GM21717 (cell line): ENCODE results near the gene JSRP1.

Experiments
- ATAC-seq: cut with Tn5 transposase; IDR thresholded peaks from one replicate; pipeline ENCODE4 v1.9.1; 2021; ENCODE audit warnings: mild to moderate bottlenecking, moderate library complexity; ENCODE audit not compliant: unreplicated experiment

JSRP1 gene

DNA sequence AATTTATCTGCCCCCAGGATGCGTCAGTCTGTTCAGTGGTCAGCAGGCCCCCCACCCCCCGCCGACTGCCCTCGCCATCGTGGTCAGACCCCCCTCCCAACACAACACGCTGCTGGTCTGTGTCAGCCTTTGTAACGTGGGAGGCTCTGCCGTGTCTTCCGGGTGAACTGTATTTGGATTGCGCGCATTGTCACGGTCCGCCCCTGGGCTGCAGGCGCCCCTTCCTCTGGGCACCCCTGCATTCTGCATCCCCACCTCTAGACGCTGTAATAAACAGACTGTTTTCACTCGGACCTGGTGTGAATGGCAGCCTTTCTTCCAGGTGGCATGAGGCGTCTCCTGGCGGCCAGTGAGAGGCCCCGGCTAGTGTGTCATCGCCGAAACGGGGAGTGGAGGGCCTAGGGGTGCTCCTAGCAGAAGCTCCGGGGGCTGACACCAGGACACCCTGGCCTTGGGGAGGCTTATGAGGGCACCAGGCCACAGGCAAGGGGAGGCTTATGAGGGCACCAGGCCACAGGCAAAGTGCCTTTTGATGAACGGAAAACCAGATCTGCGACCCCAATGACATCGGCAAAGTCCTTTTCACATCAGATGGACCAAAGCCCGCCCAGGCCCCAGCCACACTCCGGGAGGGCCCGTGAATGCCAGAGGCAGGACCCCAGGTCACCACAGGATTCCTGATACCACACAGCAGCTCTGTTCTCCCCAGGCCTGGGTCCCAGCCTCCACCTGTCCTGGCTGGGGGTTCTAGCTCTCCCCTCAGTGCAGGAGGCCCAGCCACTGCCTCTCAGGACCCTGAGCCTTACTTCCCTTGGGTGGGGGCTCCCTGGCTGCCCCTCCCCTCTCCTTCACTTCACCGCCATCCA, 23.7 kb downstream of the JSRP1 start:
- ATAC-seq, result no peak

DNA sequence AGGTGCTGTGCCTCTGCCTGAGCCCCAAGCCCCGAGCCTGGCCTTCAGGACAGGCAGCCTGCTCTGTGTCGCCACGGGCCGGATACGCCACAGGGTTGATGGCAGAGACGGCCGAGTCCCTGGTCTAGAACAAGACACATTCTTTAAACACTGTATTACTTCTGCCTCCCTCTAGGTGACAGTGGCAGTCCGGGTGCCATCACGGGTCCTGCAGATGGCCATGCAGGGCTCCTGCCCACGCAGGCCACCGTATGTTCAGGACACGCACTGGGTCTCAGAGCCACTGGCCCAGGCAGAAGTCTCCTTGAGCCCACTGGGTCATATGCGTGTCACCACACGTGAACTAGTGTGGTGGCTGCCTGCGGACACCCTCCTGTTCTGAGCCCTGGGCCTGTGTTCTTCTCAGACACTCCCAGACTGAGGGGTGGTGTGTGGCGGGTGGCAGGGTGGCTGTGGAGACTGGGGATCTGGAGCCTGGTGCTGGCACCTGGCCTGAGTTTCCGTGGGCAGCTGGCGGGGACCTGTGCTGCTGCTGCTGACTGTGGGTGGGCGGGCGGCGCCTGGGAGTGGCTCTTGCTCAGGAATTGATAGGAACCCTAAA, 24.5 kb downstream of the JSRP1 start:
- no peak for ATAC-seq

DNA sequence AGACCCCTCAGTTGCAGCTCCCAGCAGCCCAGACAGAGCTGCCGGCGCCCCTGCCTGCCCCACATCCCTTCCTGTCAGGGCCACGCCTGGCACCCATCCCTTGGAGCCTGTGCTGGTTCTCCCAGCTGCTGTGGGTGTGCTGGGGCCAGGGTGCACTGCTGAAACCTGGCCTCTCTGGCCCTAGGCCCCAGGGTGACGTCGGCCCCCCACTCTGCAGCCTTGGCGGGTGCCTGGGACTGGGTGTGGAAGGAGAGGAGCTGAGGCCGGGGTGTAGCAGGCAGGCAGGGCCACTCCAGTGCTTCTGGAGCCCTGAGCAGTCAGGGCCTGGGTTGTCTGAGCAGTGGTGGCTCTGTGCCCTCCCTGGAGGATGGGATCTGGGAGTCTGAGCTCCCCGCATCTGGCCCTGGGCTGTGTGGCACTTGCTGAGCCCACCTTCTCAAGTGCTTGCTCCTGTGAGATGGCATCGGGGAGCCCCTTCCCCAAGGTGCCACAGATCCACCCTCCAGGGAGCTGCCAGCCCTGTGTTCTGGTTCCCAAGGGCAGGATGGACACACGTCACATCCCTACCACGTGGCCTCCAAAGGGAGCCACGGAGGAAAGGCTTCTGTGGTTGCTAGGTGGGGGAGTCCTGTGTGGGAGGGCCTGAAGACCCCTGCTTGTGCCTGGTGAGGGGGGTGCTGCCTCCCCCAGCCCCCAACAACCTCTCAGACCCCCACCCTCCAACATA, 25.2 kb downstream of the JSRP1 start:
- ATAC-seq, result no peak

- ATAC-seq, result no peak
Observed at GRCh38 chr19:2230033-2230531, 26.1 kb downstream of the JSRP1 start.

GRCh38 chr19:2229103-2230032, 26.8 kb downstream of the JSRP1 start:
- ATAC-seq, result no peak

DNA sequence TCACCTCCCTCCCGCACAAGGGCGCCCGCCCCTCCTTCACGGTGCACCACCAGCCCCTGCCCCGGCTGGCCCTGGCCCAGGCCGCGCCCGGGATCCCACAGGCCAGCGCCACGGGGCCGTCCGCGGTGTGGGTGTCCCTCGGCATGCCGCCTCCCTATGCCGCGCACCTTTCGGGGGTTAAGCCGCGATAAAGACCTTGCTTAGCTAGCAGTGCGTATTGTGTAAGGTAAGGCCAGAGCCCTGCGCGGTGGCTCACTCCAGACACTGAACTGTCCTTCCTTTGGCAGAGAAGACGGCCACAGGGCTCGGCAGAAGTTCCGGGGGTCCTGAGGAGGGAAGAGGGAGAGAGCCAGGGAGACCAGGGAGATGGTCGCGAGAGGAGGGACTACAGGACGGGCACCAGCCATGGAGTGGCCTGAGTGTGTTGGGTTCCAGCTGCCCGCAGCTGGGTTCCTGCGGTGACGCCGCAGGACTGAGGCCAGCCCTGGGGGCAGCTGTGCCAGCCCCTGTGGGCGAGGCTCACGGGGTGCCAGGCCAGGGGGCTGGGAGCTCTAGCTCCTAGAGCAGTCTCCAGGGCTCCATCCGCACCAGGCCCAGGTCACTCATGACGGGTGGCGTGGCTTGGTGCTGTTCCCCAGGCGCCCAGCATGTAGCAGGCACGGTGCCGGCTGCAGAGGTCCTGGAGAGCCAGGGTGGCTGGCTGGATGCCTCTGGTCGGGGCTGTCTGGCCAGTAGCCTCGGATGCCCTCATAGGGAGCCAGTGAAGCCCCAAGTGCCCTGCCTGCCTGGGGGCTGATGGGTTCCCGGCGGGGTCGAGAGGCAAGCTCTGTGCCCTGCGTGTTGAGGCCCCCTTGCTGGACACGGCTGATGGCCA, 27.8 kb downstream of the JSRP1 start:
- no peak for ATAC-seq

DNA sequence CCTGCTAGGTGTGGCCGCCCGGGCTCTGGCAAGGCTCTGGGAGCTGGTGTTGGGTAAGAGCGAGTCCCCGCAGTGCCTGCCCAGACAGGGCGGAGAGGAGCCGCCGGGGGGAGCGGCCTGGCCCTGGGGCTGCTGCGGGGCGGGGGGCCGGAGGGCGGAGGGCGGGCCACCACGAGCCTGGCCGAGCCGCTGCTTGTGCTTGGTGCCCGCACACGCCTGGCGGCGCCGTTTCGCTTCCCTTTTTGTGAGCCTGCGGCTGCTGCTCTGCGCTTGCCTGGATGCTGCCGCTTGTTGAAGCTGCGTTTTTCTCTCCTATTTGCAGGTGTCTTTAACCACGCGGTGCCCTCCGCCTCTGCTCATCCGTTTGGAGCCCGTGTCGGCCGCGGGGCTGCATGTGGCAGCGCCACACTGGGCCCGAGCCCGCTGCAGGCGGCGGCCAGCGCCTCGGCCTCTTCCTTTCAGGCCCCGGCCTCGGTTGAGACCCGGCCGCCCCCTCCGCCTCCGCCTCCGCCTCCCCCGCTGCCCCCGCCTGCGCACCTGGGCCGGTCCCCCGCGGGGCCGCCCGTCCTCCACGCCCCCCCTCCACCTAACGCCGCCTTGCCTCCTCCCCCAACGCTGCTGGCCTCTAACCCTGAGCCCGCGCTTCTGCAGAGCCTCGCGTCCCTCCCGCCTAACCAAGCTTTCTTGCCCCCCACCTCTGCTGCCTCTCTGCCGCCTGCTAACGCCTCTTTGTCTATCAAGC, 28.6 kb downstream of the JSRP1 start:
- ATAC-seq, result no peak

DNA sequence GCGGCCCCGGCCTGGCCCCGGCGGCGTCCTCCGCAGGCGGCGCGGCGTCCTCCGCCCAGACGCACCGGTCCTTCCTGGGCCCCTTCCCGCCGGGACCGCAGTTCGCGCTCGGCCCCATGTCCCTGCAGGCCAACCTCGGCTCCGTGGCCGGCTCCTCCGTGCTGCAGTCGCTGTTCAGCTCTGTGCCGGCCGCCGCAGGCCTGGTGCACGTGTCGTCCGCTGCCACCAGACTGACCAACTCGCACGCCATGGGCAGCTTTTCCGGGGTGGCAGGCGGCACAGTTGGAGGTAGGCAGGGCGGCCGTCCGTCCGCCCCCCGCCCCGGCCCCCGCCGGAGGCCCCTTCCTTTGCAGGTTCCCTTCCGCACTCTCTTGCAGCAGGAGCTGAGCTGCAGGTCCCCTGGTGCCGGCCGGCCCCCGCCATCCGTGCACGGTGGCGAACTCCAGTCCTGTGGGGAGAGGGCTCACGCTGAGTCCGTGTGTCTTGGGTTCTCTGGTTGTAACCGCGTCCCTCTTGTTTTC, 29.3 kb downstream of the JSRP1 start:
- ATAC-seq, result no peak

- ATAC-seq, result no peak
Observed at GRCh38 chr19:2226051-2226839, 30.0 kb downstream of the JSRP1 start.

DNA sequence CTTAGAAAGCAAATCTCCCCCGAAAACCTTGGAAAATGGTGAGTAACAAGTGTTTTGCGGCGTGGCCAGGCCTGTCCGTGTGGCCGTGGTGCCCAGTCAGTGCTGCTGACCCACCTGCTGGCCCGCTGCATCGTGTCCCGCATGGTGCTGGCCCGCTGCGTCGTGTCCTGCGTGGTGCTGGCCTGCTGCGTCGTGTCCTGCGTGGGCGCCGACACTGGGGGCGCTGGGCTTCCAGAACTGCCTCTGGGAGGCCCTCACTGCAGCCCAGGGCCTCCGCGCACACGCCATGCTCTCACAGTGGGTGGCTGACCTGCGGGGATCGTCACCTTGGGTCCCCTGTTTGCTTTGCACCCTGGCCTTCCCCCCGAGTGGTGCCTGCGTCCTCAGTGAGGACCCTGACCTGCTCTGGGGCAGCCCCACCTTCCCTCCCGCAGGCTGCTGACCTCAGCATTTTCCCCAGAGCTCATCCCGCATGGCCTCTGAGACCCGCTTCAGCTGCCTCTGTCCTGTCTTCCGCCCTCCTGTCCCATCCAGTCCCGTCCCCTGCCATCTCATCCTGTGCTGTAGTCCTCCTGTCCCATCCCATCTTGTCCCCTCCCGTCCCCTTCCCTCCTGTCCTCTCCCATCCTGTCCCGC, 30.7 kb downstream of the JSRP1 start:
- no peak for ATAC-seq

GRCh38 chr19:2224754-2225349, 31.4 kb downstream of the JSRP1 start:
- no peak for ATAC-seq

- ATAC-seq, result no peak
Observed at GRCh38 chr19:2223959-2224358, 32.3 kb downstream of the JSRP1 start.

DNA sequence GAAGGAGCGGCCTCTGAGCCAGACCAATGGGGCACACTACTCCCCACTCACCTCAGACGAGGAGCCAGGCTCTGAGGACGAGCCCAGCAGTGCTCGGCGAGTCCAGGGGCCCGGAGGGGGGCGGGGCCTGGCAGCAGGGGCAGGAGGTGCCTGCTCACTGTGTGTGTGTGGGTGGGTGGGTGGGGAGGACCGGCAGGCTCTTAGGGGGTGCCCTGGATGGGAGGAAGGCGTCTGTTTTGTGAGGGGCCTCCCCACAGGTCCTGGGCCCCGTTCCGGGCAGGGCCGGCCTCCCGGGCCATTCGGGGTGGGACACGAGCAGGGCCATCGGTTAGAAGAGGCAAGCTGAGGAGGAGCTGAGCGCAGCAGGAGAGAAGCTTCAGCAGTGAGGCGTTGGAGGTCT, 32.8 kb downstream of the JSRP1 start:
- ATAC-seq, result no peak

DNA sequence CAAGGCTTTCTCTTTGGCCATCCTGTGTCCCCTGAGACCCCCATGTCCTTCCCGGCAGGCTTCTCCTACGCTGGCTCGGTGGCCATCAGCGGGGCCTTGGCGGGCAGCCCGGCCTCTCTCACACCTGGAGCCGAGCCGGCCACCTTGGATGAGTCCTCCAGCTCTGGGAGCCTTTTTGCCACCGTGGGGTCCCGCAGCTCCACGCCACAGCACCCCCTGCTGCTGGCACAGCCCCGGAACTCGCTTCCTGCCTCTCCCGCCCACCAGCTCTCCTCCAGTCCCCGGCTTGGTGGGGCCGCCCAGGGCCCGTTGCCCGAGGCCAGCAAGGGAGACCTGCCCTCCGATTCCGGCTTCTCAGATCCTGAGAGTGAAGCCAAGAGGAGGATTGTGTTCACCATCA, 34.3 kb downstream of the JSRP1 start:
- ATAC-seq, result no peak

GRCh38 chr19:2221250-2221831, 34.9 kb downstream of the JSRP1 start:
- ATAC-seq, result no peak

- ATAC-seq, result no peak
Observed at GRCh38 chr19:2219726-2220125, 36.5 kb downstream of the JSRP1 start.

- no peak for ATAC-seq
Observed at GRCh38 chr19:2217591-2217990, 38.6 kb downstream of the JSRP1 start.
